GM12801 (cell line): ENCODE data around the gene WDR64.

Experiments
- TF ChIP-seq, protein P1 (sequence below): IDR thresholded peaks from one replicate; pipeline ENCODE4 v1.5.1; 2011; ENCODE audit warnings: control low read depth; ENCODE audit not compliant: insufficient read length; ENCODE audit errors: extremely low read depth

Gene WDR64

DNA sequence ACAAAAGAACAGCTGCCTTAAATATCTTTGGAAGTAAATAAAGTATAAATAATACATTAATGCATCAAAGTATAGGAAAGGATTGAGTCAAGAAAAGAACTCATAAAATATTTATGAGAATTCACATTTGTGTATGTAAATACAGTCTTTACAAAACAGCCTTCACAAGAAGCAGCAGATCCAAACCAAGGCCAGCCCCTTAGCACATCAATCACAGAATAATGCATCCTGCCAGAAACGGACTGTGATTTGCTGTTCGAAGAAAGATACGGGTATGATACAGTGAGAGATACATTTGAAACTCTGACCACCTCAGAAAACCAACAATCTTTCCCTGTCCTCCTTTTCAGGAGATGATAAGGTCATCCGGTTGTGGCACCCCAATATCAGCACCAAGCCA, 70.9 kb downstream of the WDR64 start:
- TF ChIP-seq, protein P1, sequence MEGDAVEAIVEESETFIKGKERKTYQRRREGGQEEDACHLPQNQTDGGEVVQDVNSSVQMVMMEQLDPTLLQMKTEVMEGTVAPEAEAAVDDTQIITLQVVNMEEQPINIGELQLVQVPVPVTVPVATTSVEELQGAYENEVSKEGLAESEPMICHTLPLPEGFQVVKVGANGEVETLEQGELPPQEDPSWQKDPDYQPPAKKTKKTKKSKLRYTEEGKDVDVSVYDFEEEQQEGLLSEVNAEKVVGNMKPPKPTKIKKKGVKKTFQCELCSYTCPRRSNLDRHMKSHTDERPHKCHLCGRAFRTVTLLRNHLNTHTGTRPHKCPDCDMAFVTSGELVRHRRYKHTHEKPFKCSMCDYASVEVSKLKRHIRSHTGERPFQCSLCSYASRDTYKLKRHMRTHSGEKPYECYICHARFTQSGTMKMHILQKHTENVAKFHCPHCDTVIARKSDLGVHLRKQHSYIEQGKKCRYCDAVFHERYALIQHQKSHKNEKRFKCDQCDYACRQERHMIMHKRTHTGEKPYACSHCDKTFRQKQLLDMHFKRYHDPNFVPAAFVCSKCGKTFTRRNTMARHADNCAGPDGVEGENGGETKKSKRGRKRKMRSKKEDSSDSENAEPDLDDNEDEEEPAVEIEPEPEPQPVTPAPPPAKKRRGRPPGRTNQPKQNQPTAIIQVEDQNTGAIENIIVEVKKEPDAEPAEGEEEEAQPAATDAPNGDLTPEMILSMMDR: no peak

DNA sequence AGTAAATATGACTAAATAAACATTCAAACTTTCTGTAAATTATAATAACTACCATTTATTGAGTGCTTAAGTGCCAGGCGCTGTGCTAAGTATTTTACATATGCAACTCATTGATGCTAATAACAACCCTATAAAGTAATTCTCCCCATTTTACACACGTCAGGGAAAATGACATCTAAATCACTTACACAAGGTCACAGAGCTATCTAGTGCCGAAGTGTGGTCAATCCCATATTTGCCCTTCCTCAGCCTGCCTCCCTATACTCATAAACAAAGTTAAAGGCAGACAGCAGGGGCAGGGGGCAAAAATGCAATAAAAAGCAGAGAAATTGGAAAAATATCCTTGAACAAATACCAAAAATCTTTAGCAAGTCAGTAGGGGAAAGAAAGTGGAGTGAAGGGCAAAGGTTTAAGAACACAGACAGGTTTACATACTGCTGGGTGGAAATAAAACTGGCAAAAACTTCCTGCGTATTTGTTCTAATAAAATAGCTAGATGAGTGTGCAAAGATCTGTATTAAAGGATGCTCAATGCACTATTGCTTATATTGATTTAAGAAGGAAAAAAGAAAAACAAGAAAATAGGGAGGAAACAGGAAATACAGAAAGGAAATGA, 72.8 kb downstream of the WDR64 start:
- TF ChIP-seq, protein P1: no peak

DNA sequence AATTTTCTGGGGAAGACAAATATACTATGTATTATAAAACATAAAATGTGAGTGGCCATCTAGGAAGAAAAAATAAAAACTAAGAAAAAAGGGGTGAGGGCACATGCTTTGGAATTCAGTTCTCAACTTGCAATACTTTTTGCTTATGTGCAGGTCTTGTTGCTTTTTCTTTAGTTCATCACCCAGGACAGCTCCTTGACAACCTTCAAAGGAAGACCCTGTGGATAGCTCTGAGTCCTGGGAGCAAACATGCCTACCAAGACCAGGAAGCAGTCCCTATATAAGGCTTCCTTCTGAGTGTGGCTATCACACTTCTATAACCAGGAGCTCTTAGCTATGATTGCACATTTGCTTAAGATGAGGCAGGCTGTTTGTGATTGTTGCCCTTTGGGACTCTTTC, 78.0 kb downstream of the WDR64 start:
- TF ChIP-seq, protein P1: no peak

DNA sequence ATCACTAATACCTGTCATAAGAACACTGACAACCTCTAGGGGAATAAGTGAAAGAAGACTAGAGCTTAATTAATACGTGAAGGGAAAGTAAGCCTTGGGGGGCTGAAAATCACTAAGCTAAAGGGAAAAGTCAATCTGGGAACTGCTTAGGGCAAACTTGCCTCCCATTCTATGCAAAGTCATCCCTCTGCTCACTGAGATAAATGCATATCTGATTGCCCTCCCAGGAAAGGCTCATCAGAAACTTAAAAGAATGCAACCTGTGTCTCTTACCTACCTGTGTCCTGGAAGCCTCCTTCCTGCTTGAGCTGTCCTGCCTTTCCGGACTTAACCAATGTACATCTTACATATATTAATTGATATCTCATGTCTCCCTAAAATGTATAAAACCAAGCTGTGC, 81.8 kb downstream of the WDR64 start:
- TF ChIP-seq, protein P1: no peak

DNA sequence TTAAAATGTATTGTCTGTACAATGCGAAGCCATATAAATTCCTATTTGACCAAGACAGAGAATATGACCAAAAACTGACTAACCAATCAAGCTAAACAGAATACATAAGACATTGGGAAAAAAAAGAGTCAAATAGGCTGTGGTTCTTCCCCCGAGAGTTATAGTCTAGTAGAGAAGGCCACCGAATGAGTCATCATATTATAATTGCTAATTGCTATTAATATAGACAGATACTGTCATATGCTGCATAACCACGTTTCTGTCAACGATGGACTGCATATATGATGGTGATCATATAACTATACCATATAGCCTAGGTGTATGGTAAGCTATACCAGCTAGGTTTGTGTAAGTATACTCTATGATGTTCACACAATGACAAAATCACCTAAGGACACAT, 82.5 kb downstream of the WDR64 start:
- TF ChIP-seq, protein P1: no peak

DNA sequence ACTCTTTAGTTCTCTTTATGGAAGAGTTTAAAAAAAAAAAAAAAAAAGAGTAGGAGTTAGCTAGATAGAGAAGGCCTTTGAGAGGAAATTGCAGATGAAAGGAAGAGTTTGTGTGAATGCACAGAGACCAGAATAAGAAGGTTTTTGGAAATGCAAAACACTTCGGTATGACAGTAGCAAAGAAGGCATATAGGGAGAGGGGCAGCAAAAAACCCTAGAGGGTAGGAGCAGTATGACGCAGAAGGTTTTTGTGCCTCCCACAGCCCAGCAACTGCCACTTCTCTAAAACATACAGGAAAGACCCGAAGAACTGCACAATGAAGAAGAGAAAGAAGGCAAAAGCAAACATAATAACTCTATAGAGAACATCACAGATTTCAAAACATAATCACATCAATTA, 84.3 kb downstream of the WDR64 start:
- TF ChIP-seq, protein P1: no peak

DNA sequence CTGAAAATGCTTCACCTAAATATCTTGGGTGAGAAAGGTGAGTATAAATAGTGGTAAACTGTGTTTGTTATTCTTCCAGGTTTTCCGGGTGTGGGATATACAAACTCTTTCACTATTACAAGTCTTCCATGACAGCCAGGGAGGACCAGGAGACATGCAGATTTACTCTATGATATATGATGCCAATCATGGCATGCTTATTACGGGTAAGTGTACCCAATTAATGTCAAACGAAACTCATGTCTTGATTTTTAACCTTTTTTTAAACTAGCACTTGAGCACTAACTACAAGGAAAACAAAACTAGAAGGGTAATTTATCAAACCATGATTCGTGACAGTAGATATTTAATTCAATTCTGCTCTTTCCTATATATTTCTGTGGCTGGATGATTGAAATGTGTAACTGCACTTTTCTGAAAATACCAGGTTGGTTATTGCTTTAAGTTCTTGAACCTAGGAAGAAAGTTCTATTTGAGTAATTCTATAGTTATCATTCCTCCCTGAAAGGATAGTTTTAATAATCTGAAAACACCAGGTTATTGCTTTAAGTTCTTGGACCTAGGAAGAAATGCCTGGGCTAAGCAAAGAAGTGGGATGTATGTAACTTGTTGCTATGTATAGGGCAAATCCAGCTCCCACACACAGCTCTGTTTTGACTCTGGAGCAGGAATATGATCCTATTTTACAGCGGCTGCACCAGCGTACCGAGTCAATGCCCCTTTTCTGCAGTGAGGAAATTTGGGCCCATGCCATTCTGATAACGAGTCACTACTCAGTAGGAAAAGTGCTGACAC, 86.4 kb downstream of the WDR64 start:
- TF ChIP-seq, protein P1: no peak
